ENCODE measurements around the gene CFAP251. TPM values are rescaled to one million over a fixed set of nuclear protein-coding genes. Genes with fewer than 3 reads are reported as not detected.
A peak's percentile ranks its signal among the peaks of the same experiment; 100 is the strongest.

Gene CFAP251
- total RNA-seq, 1 experiment from 2014 or later = 0.81 TPM

DNA sequence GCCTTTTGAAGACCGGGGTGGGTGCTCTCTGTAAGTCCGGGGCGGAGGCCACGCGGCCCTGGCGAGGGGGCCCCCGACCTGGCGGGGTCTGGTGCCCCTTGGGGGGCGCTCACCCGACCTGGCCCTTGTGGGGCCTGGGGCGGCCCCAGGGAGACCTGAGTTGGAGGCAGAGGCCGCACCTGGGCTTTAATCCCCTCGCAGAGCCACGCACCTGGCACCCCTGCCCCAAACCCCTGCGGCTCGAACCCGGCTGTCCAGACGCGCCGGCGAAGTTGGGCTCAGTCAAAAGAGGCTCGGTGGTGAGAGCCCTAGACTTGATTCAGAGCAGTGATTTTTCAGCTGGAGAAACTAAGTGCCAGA lies 267 bp downstream of the CFAP251 start:
- Histone ChIP-seq H3K9ac (ENCODE audit: extremely low read depth, insufficient read length, low read length) (no peak overlapping the region), H3K4me2 (ENCODE audit: insufficient read depth, insufficient read length, low read length) (no peak overlapping the region)
- DNase-seq = no peak

More for the DNA sequence above, 267 bp downstream of the CFAP251 start:
- no peaks in the 10 kb centered on the region for H3K4me1 ChIP-seq (ENCODE audit: insufficient read depth, low read length)
- no peaks in the 10 kb centered on the region for H4K20me1 ChIP-seq (ENCODE audit: control insufficient read depth, insufficient read depth, insufficient read length)
- H3K27me3 ChIP-seq (ENCODE audit: insufficient read depth, low read length) = no peaks in the 10 kb centered on the region
- H3K27ac Mint-ChIP-seq = no peak overlapping the region
- H3K79me1 ChIP-seq (ENCODE audit: insufficient read depth, low read depth, low read length, poor library complexity, severe bottlenecking) = no peaks in the 10 kb centered on the region
- no peak overlapping the region for H2BK5ac ChIP-seq (ENCODE audit: insufficient read length, low read length)
- H3K4me3 Mint-ChIP-seq = peak overlapping the region; percentile 47 to 66; a peak in 4 of 5 replicates
- H3K23me2 ChIP-seq (ENCODE audit: insufficient read length, low read depth, low read length, poor library complexity, severe bottlenecking) = peaks cover 3% of the 10 kb centered on the region
- no peak overlapping the region for H3T11ph ChIP-seq (ENCODE audit: low read length)
- peaks cover 0 to 32% (median 14%) of the 10 kb centered on the region in 3 experiments; a peak in 4 of 7 replicates for H3K36me3 Mint-ChIP-seq (ENCODE audit: insufficient read depth in 1 of 3, low read depth in 3 of 3)
- no peak overlapping the region for H2BK12ac ChIP-seq (ENCODE audit: insufficient read length, low read depth, low read length)
- H2AFZ ChIP-seq (ENCODE audit: low read length) = no peak overlapping the region
- H3K4ac ChIP-seq (ENCODE audit: low read depth, low read length) = no peak overlapping the region
- no peak overlapping the region for H3K14ac ChIP-seq (ENCODE audit: insufficient read depth, low read length)
- no peak overlapping the region for H2BK120ac ChIP-seq (ENCODE audit: low read depth, low read length, poor library complexity, severe bottlenecking)
- no peak for TF ChIP-seq CTCF (conservative IDR thresholded peaks at IDR 0.05)
- no peaks in the 10 kb centered on the region for H3K9me3 ChIP-seq (ENCODE audit: control insufficient read depth, low read depth, low read length)
- no peak overlapping the region for H3K18ac ChIP-seq (ENCODE audit: insufficient read length, low read depth, low read length)
- H3K9me3 Mint-ChIP-seq = no peaks in the 10 kb centered on the region; a peak in 2 of 5 replicates
- H2BK15ac ChIP-seq (ENCODE audit: low read depth, low read length) = no peak overlapping the region
- H3K27ac ChIP-seq (ENCODE audit: insufficient read length, low read depth, low read length) = no peak overlapping the region
- no peak overlapping the region for H4K8ac ChIP-seq (replicated peaks; ENCODE audit: insufficient read length, low read depth, low read length)
- H3K23ac ChIP-seq (ENCODE audit: insufficient read length, low read depth, low read length) = no peak overlapping the region
- H3K4me1 Mint-ChIP-seq = peaks cover 9 to 20% of the 10 kb centered on the region in 2 experiments
- H4K5ac ChIP-seq (ENCODE audit: insufficient read length, low read depth, low read length) = no peak overlapping the region
- H2BK20ac ChIP-seq (ENCODE audit: low read depth, low read length, poor library complexity, severe bottlenecking) = no peak overlapping the region
- WGBS (ENCODE audit: extremely low coverage, insufficient read length, low lambda C conversion rate) = no CpG with 5 or more reads among the region's 22 CpGs
- H2AK5ac ChIP-seq (ENCODE audit: insufficient read length, low read length) = no peak overlapping the region
- peaks cover 1% of the 10 kb centered on the region; the same call in 1 of the 2 replicates for H3K27me3 Mint-ChIP-seq (ENCODE audit: low read depth)
- H3K79me2 ChIP-seq (ENCODE audit: insufficient read depth, low read length) = no peaks in the 10 kb centered on the region
- H3K56ac ChIP-seq (ENCODE audit: insufficient read length, low read depth, low read length) = no peak overlapping the region
- H4K91ac ChIP-seq (ENCODE audit: insufficient read length, low read depth, low read length) = no peak overlapping the region

All from H9 (cell line).